ENCODE results near the gene HYDIN. TPM values are rescaled to one million over a fixed set of nuclear protein-coding genes. Genes with fewer than 3 reads are reported as not detected.

HYDIN gene
- total and polyA plus RNA-seq, 4 donors, result 0.14 to 3.0 (median 0.60) TPM

DNA sequence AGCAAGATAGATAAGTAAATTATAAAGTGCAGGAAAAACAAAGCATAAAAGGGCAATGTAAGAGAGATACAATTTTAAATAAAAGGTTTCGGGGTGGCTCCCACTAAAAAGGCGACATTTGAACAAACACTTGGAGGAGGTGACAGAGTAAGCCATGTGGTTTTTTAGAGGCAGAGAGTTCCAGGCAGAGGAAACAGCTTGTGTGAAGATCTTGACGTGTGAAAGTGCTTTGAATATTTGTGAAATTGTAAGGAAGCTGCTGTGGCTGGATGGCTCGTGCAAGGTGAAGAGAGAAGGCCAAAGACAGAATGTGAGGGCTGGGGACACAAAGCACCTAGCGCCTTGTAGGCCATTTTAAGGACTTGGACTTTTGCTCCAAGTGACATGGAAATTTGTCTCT is 28.6 kb upstream of the HYDIN start:
- 78% methylated on average over 5 of the region's 5 CpGs for WGBS
- no peaks in the 10 kb centered on the region for H3K4me1 ChIP-seq (ENCODE audit: control insufficient read depth in 4 of 4, insufficient read depth in 4 of 4, low read length in 3 of 4)
- H3K27me3 ChIP-seq (ENCODE audit: control insufficient read depth in 4 of 4, insufficient read depth in 4 of 4, low read length in 3 of 4), result no peaks in the 10 kb centered on the region
- H3K27ac ChIP-seq (ENCODE audit: low read depth in 1 of 2, low read length in 2 of 2), result no peak overlapping the region
- TF ChIP-seq, protein P1, sequence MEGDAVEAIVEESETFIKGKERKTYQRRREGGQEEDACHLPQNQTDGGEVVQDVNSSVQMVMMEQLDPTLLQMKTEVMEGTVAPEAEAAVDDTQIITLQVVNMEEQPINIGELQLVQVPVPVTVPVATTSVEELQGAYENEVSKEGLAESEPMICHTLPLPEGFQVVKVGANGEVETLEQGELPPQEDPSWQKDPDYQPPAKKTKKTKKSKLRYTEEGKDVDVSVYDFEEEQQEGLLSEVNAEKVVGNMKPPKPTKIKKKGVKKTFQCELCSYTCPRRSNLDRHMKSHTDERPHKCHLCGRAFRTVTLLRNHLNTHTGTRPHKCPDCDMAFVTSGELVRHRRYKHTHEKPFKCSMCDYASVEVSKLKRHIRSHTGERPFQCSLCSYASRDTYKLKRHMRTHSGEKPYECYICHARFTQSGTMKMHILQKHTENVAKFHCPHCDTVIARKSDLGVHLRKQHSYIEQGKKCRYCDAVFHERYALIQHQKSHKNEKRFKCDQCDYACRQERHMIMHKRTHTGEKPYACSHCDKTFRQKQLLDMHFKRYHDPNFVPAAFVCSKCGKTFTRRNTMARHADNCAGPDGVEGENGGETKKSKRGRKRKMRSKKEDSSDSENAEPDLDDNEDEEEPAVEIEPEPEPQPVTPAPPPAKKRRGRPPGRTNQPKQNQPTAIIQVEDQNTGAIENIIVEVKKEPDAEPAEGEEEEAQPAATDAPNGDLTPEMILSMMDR (IDR thresholded peaks at IDR 0.05; ENCODE audit: low read depth, low read length, missing input control), result no peak
- TF ChIP-seq, protein P2, sequence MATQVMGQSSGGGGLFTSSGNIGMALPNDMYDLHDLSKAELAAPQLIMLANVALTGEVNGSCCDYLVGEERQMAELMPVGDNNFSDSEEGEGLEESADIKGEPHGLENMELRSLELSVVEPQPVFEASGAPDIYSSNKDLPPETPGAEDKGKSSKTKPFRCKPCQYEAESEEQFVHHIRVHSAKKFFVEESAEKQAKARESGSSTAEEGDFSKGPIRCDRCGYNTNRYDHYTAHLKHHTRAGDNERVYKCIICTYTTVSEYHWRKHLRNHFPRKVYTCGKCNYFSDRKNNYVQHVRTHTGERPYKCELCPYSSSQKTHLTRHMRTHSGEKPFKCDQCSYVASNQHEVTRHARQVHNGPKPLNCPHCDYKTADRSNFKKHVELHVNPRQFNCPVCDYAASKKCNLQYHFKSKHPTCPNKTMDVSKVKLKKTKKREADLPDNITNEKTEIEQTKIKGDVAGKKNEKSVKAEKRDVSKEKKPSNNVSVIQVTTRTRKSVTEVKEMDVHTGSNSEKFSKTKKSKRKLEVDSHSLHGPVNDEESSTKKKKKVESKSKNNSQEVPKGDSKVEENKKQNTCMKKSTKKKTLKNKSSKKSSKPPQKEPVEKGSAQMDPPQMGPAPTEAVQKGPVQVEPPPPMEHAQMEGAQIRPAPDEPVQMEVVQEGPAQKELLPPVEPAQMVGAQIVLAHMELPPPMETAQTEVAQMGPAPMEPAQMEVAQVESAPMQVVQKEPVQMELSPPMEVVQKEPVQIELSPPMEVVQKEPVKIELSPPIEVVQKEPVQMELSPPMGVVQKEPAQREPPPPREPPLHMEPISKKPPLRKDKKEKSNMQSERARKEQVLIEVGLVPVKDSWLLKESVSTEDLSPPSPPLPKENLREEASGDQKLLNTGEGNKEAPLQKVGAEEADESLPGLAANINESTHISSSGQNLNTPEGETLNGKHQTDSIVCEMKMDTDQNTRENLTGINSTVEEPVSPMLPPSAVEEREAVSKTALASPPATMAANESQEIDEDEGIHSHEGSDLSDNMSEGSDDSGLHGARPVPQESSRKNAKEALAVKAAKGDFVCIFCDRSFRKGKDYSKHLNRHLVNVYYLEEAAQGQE (IDR thresholded peaks at IDR 0.05), result no peak
- TF ChIP-seq, protein P3, sequence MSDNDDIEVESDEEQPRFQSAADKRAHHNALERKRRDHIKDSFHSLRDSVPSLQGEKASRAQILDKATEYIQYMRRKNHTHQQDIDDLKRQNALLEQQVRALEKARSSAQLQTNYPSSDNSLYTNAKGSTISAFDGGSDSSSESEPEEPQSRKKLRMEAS (IDR thresholded peaks at IDR 0.05), result no peak
- TF ChIP-seq RXRA (IDR thresholded peaks at IDR 0.05) (no peak), HNF4G (IDR thresholded peaks at IDR 0.05) (no peak), YY1 (IDR thresholded peaks at IDR 0.05) (no peak), SP1 (IDR thresholded peaks at IDR 0.05) (no peak), GABPA (IDR thresholded peaks at IDR 0.05 in 1 of 2, conservative IDR thresholded peaks at IDR 0.05 in 1 of 2) (no peak)
- H3K9me3 ChIP-seq (ENCODE audit: control insufficient read depth in 4 of 4, low read length in 3 of 4), result no peaks in the 10 kb centered on the region
- H3K9ac ChIP-seq (ENCODE audit: low read depth in 1 of 2, low read length in 2 of 2), result no peak overlapping the region
- H3K4me3 ChIP-seq (ENCODE audit: low read depth in 1 of 3, low read length in 3 of 3), result no peak overlapping the region
- DNase-seq (ENCODE audit: low spot score), result no peak
- H3K36me3 ChIP-seq (ENCODE audit: control insufficient read depth in 4 of 4, insufficient read depth in 3 of 4, low read depth in 1 of 4, low read length in 3 of 4), result no peaks in the 10 kb centered on the region

DNA sequence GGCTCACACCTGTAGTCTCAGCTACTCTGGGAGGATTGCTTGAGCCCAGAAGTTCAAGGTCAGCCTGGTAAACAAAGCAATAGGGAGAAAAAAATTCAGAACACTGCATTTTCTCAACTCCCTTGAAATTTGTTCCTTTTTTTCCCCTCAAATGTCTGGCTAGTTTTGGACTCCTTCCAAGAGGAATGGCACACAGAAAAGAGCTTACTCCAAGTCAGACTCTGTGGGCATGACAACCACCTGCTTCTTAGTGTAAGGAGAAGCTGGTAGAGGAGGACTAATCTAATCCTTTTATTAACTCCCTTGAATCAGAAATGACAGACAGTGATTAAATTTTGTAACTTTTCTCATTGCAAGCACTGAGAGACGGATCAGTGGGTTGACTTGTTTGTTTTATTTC is 27.9 kb upstream of the HYDIN start:
- TF ChIP-seq, protein P4, sequence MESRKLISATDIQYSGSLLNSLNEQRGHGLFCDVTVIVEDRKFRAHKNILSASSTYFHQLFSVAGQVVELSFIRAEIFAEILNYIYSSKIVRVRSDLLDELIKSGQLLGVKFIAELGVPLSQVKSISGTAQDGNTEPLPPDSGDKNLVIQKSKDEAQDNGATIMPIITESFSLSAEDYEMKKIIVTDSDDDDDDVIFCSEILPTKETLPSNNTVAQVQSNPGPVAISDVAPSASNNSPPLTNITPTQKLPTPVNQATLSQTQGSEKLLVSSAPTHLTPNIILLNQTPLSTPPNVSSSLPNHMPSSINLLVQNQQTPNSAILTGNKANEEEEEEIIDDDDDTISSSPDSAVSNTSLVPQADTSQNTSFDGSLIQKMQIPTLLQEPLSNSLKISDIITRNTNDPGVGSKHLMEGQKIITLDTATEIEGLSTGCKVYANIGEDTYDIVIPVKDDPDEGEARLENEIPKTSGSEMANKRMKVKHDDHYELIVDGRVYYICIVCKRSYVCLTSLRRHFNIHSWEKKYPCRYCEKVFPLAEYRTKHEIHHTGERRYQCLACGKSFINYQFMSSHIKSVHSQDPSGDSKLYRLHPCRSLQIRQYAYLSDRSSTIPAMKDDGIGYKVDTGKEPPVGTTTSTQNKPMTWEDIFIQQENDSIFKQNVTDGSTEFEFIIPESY (IDR thresholded peaks at IDR 0.05), result no peak
- TF ChIP-seq YY1 (IDR thresholded peaks at IDR 0.05), result no peak
- no peaks in the 10 kb centered on the region for H3K4me1 ChIP-seq (ENCODE audit: control insufficient read depth in 4 of 4, insufficient read depth in 4 of 4, low read length in 3 of 4)
- DNase-seq (ENCODE audit: low spot score), result no peak
- no peak overlapping the region for H3K4me3 ChIP-seq (ENCODE audit: low read depth in 1 of 3, low read length in 3 of 3)
- no peaks in the 10 kb centered on the region for H3K27me3 ChIP-seq (ENCODE audit: control insufficient read depth in 4 of 4, insufficient read depth in 4 of 4, low read length in 3 of 4)
- WGBS, result 75% methylated on average over 1 of the region's 1 CpG
- no peaks in the 10 kb centered on the region for H3K9me3 ChIP-seq (ENCODE audit: control insufficient read depth in 4 of 4, low read length in 3 of 4)
- no peak overlapping the region for H3K9ac ChIP-seq (ENCODE audit: low read depth in 1 of 2, low read length in 2 of 2)
- no peak overlapping the region for H3K27ac ChIP-seq (ENCODE audit: low read depth in 1 of 2, low read length in 2 of 2)
- no peaks in the 10 kb centered on the region for H3K36me3 ChIP-seq (ENCODE audit: control insufficient read depth in 4 of 4, insufficient read depth in 3 of 4, low read depth in 1 of 4, low read length in 3 of 4)

DNA sequence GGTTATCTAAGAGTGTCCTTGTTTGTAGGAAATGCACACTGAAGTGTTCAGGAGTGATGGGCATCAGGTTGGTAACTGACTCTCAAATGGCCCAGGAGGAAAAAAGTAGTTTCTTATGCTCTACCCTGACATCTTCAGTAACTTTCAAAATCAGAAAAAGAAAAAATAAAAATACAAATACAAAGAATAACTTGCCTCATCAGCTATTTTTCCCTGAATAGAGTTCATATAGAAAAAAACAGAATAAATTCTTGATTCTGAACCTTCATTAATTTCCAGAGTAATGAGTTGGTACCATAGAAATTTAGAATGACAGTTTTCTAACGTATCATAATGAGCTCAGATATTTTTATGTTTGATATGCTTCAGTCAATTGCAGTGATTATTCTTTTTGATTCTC is 27.2 kb upstream of the HYDIN start:
- no peaks in the 10 kb centered on the region for H3K36me3 ChIP-seq (ENCODE audit: control insufficient read depth in 4 of 4, insufficient read depth in 3 of 4, low read depth in 1 of 4, low read length in 3 of 4)
- H3K4me1 ChIP-seq (ENCODE audit: control insufficient read depth in 4 of 4, insufficient read depth in 4 of 4, low read length in 3 of 4), result no peaks in the 10 kb centered on the region
- no peaks in the 10 kb centered on the region for H3K27me3 ChIP-seq (ENCODE audit: control insufficient read depth in 4 of 4, insufficient read depth in 4 of 4, low read length in 3 of 4)
- no peak overlapping the region for H3K9ac ChIP-seq (ENCODE audit: low read depth in 1 of 2, low read length in 2 of 2)
- no peak overlapping the region for H3K4me3 ChIP-seq (ENCODE audit: low read depth in 1 of 3, low read length in 3 of 3)
- H3K27ac ChIP-seq (ENCODE audit: low read depth in 1 of 2, low read length in 2 of 2), result no peak overlapping the region
- 63% methylated on average over 1 of the region's 1 CpG for WGBS
- no peaks in the 10 kb centered on the region for H3K9me3 ChIP-seq (ENCODE audit: control insufficient read depth in 4 of 4, low read length in 3 of 4)
- DNase-seq (ENCODE audit: low spot score), result no peak
- TF ChIP-seq EGR1 (IDR thresholded peaks at IDR 0.05; ENCODE audit: low read depth in 2 of 2), result no peak
- TF ChIP-seq, protein P2 (IDR thresholded peaks at IDR 0.05), result no peak
- no peak for TF ChIP-seq FOXA1 (IDR thresholded peaks at IDR 0.05)
- no peak for TF ChIP-seq HNF4G (IDR thresholded peaks at IDR 0.05)
- TF ChIP-seq HNF4A (conservative IDR thresholded peaks at IDR 0.05), result no peak
- TF ChIP-seq, protein P4 (IDR thresholded peaks at IDR 0.05), result no peak
- TF ChIP-seq TAF1 (conservative IDR thresholded peaks at IDR 0.05), result no peak
- no peak for TF ChIP-seq RAD21 (IDR thresholded peaks at IDR 0.05)
- no peak for TF ChIP-seq RXRA (IDR thresholded peaks at IDR 0.05)

All from liver (tissue), 9 donors.